Gastroesophageal sphincter (tissue), 4 donors: Measurements from ENCODE around the gene SIX4. TPM values are rescaled to one million over a fixed set of nuclear protein-coding genes. Genes with fewer than 3 reads are reported as not detected.

Experiments used
- ATAC-seq: fragments of 150-250 bp; one replicate; pipeline ENCODE4 v1.9.1; 2016; ENCODE audit warnings: mild to moderate bottlenecking, moderate library complexity
- H3K27ac ChIP-seq, 4 donors: fragments of 200-600 bp; sonication (generic) in 3 of 4; 1 replicate in 3 of 4; 2 replicates in 1 of 4; pipeline ENCODE4 v1.5.1; 2016 to 2019
- H3K27me3 ChIP-seq: fragments of 200-600 bp; sonication (generic); one replicate; pipeline ENCODE4 v1.5.1; 2019
- H3K36me3 ChIP-seq, 2 donors: fragments of 200-600 bp; sonication (generic); one replicate each; pipeline ENCODE4 v1.5.1; 2019; ENCODE audit warnings: control low read depth in 1 of 2
- H3K4me1 ChIP-seq, 3 donors: fragments of 200-600 bp; sonication (generic); 1 replicate in 2 of 3; 2 replicates in 1 of 3; pipeline ENCODE4 v1.5.1; 2016 to 2019; ENCODE audit warnings: control low read depth in 2 of 3
- H3K4me3 ChIP-seq, 2 donors: fragments of 200-600 bp; sonication (generic); one replicate each; pipeline ENCODE4 v1.5.1; 2019; ENCODE audit warnings: mild to moderate bottlenecking in 1 of 2, moderate library complexity in 1 of 2
- H3K9me3 ChIP-seq, 3 donors: fragments of 200-600 bp; sonication (generic); one replicate each; pipeline ENCODE4 v1.5.1; 2017 to 2019; ENCODE audit warnings: control low read depth in 2 of 3
- CTCF ChIP-seq, 4 experiments: fragments of 200-600 bp in 2 of 4; fragments of 450-650 bp in 2 of 4; sonication (generic) in 1 of 4; IDR thresholded peaks; one replicate each; pipeline ENCODE4 v1.5.1; 2017 to 2019; ENCODE audit warnings: antibody characterized with exemption in 4 of 4, mild to moderate bottlenecking in 2 of 4, moderate library complexity in 2 of 4
- EP300 ChIP-seq: sonication (generic); formaldehyde crosslinking; IDR thresholded peaks from one replicate; pipeline ENCODE4 v1.6.1; 2017; ENCODE audit warnings: antibody characterized with exemption, mild to moderate bottlenecking
- POLR2A ChIP-seq, 2 donors: fragments of 450-650 bp; IDR thresholded peaks; one replicate each; pipeline ENCODE4 v1.6.1; 2017; ENCODE audit warnings: antibody characterized with exemption in 2 of 2, mild to moderate bottlenecking in 2 of 2, moderate library complexity in 1 of 2
- POLR2AphosphoS5 ChIP-seq: sonication (generic); formaldehyde crosslinking; IDR thresholded peaks from one replicate; pipeline ENCODE4 v1.6.1; 2017; ENCODE audit warnings: antibody characterized with exemption
- WGBS, 2 donors: methylation state at CpG; one replicate each; pipeline ENCODE4 v1.1.5; 2018; ENCODE audit warnings: low coverage in 1 of 2; 5-methylcytosine and 5-hydroxymethylcytosine counted together
- total RNA-seq, 4 donors: library from RNA; depleted of rRNA; stranded (reverse); fragments of >200 nt; gene quantifications; one replicate each; pipeline ENCODE4 v1.1.0, GENCODE V29; 2016

The SIX4 gene
- total RNA-seq, 4 donors from 2014 or later: 1.6 to 2.4 (median 2.1) TPM

GRCh38 chr14:60665177-60665550 lies 59.0 kb downstream of the SIX4 start:
- Histone ChIP-seq H3K27ac (no peak overlapping the region), H3K4me3 (no peak overlapping the region), H3K4me1 (no peaks in the 10 kb centered on the region), H3K27me3 (peaks cover 57% of the 10 kb centered on the region), H3K9me3 (no peaks in the 10 kb centered on the region), H3K36me3 (no peaks in the 10 kb centered on the region)
- TF ChIP-seq CTCF (IDR thresholded peaks at IDR 0.05) (no peak), POLR2AphosphoS5 (no peak), POLR2A (IDR thresholded peaks at IDR 0.05) (no peak), EP300 (no peak)
- ATAC-seq: no peak
- 41 to 65% methylated on average over 3 of the region's 3 CpGs for WGBS, 2 donors

- Histone ChIP-seq H3K4me3 (no peak overlapping the region), H3K9me3 (no peaks in the 10 kb centered on the region), H3K27me3 (peaks cover 76% of the 10 kb centered on the region), H3K27ac (no peak overlapping the region), H3K36me3 (no peaks in the 10 kb centered on the region), H3K4me1 (peaks cover 0 to 2% (median 0%) of the 10 kb centered on the region in 3 donors)
- no peak for ATAC-seq
- TF ChIP-seq CTCF (IDR thresholded peaks at IDR 0.05) (no peak), EP300 (no peak), POLR2A (IDR thresholded peaks at IDR 0.05) (no peak), POLR2AphosphoS5 (no peak)
- WGBS, 2 donors: 70 to 83% methylated on average over 1 of the region's 1 CpG
Measured at GRCh38 chr14:60662982-60663381, 61.2 kb downstream of the SIX4 start.

GRCh38 chr14:60661721-60662120 lies 62.4 kb downstream of the SIX4 start:
- H3K27me3 ChIP-seq: peaks cover 83% of the 10 kb centered on the region
- no peak overlapping the region for H3K4me3 ChIP-seq
- no peak for ATAC-seq
- no peaks in the 10 kb centered on the region for H3K9me3 ChIP-seq
- TF ChIP-seq CTCF (IDR thresholded peaks at IDR 0.05): no peak
- no peak for TF ChIP-seq EP300
- no peak for TF ChIP-seq POLR2AphosphoS5
- no peak for TF ChIP-seq POLR2A (IDR thresholded peaks at IDR 0.05)
- H3K27ac ChIP-seq: no peak overlapping the region
- H3K4me1 ChIP-seq: peaks cover 0 to 15% (median 0%) of the 10 kb centered on the region in 3 donors
- H3K36me3 ChIP-seq: no peaks in the 10 kb centered on the region
- WGBS, 2 donors: 53 to 71% methylated on average over 1 of the region's 1 CpG

Other genes starting within 250 kb of the SIX4 start
- gene C14orf39, start 238.3 kb downstream of the SIX4 start, total RNA-seq: 1 to 10 TPM in 1 of 4 donors, under 1 TPM in 1, not detected in 2; 0.31 to 1.1 TPM
- gene SIX6, start 215.2 kb downstream of the SIX4 start, total RNA-seq: not detected
- 1 to 10 TPM in 1 of 4 donors, under 1 TPM in 3; 0.42 to 1.4 (median 0.70) TPM for gene SIX1, start 74.9 kb downstream of the SIX4 start, total RNA-seq
- 10 to 100 TPM; 30.4 to 46.0 (median 42.8) TPM for gene MNAT1, start 10.4 kb upstream of the SIX4 start, total RNA-seq